CD4-positive, CD25-positive, alpha-beta regulatory T cell (primary cell): ENCODE results near the gene NOP9. TPM values are rescaled to one million over a fixed set of nuclear protein-coding genes. Genes with fewer than 3 reads are reported as not detected.

Source experiments
- ATAC-seq, 2 donors: fragments of 150-1000 bp; cut with Tn5 transposase; one replicate each; pipeline ENCODE4 v1.10.0; 2021; ENCODE audit warnings: low read depth in 2 of 2, moderate number of reproducible peaks in 2 of 2, moderate library complexity in 1 of 2
- DNase-seq, 3 donors: peaks; one replicate each; pipeline versions ENCODE4 v3.0.0 to v3.0.0-alpha.2; 2012 to 2022; ENCODE audit warnings: mixed read lengths in 1 of 3
- H3K27ac ChIP-seq: one replicate; pipeline ENCODE4 v1.7.0; 2013; ENCODE audit warnings: mild to moderate bottlenecking, low read length; ENCODE audit not compliant: insufficient read depth, poor library complexity, severe bottlenecking
- H3K27me3 ChIP-seq: one replicate; pipeline ENCODE4 v1.7.0; 2013; ENCODE audit warnings: low read length; ENCODE audit not compliant: control insufficient read depth, insufficient read depth
- H3K36me3 ChIP-seq: one replicate; pipeline ENCODE4 v1.7.0; 2013; ENCODE audit warnings: mild to moderate bottlenecking, low read length, moderate library complexity; ENCODE audit not compliant: control insufficient read depth, insufficient read depth
- H3K4me1 ChIP-seq: 2 replicates; pipeline ENCODE4 v1.7.0; 2013; ENCODE audit warnings: mild to moderate bottlenecking, low read length; ENCODE audit not compliant: insufficient read depth, control insufficient read depth, poor library complexity, severe bottlenecking
- H3K4me3 ChIP-seq: one replicate; pipeline ENCODE4 v1.7.0; 2013; ENCODE audit warnings: low read depth, mild to moderate bottlenecking, low read length, moderate library complexity
- H3K9me3 ChIP-seq, 2 experiments: 1 replicate in 1 of 2; 2 replicates in 1 of 2; pipeline ENCODE4 v1.7.0; 2013; ENCODE audit warnings: low read length in 2 of 2, mild to moderate bottlenecking in 1 of 2, moderate library complexity in 1 of 2; ENCODE audit not compliant: control insufficient read depth in 2 of 2
- H3K27ac Mint-ChIP-seq, 3 donors: one replicate each; pipeline ENCODE4 v1.8.0; 2020 to 2022; ENCODE audit warnings: mild to moderate bottlenecking in 3 of 3, mixed read lengths in 3 of 3, moderate library complexity in 2 of 3
- H3K27me3 Mint-ChIP-seq: one replicate; pipeline ENCODE4 v1.8.0; 2022; ENCODE audit warnings: mild to moderate bottlenecking, mixed read lengths
- H3K36me3 Mint-ChIP-seq: one replicate; pipeline ENCODE4 v1.8.0; 2020; ENCODE audit warnings: mixed read lengths
- H3K4me1 Mint-ChIP-seq, 4 donors: one replicate each; pipeline ENCODE4 v1.8.0; 2020 to 2022; ENCODE audit warnings: mixed read lengths in 4 of 4, mild to moderate bottlenecking in 1 of 4
- H3K4me3 Mint-ChIP-seq, 4 donors: one replicate each; pipeline ENCODE4 v1.8.0; 2020 to 2022; ENCODE audit warnings: mild to moderate bottlenecking in 4 of 4, mixed read lengths in 4 of 4, moderate library complexity in 3 of 4
- H3K9me3 Mint-ChIP-seq, 7 donors: one replicate each; pipeline ENCODE4 v1.8.0; 2020 to 2022; ENCODE audit warnings: mixed read lengths in 7 of 7, mild to moderate bottlenecking in 3 of 7, moderate library complexity in 2 of 7
- polyA plus RNA-seq, 4 donors: library from polyadenylated mRNA; unstranded; fragments of 300-500 nt; fragmentation: Illumina TruSeq; gene quantifications; one replicate each; pipeline ENCODE4 v1.2.3, GENCODE V29; 2021
- total RNA-seq: library from RNA; stranded (reverse); gene quantifications from one replicate; pipeline ENCODE4 v1.2.3, GENCODE V29; 2022

NOP9 gene
- total and polyA plus RNA-seq, 5 donors from 2014 or later, result 1.3 to 30.0 (median 2.1) TPM

- Mint-ChIP-seq H3K4me1 (peaks cover 22 to 55% (median 39%) of the 10 kb centered on the region in 4 donors), H3K36me3 (peaks cover 28% of the 10 kb centered on the region)
These were observed 2.3 kb upstream of the NOP9 start for GRCh38 chr14:24297190-24297964.

GRCh38 chr14:24298892-24299254 is 777 bp upstream of the NOP9 start:
- Mint-ChIP-seq H3K27ac (peak overlapping the region; percentile 76 to 99 (median 92)), H3K9me3 (no peaks in the 10 kb centered on the region), H3K4me3 (peak overlapping the region; percentile 89 to 97 (median 93)), H3K27me3 (no peaks in the 10 kb centered on the region), H3K4me1 (peaks cover 22 to 56% (median 40%) of the 10 kb centered on the region in 4 donors), H3K36me3 (peaks cover 24% of the 10 kb centered on the region)
- Histone ChIP-seq H3K9me3 (no peaks in the 10 kb centered on the region), H3K36me3 (peaks cover 41% of the 10 kb centered on the region), H3K27me3 (no peaks in the 10 kb centered on the region), H3K4me1 (peaks cover 31% of the 10 kb centered on the region), H3K27ac (peak overlapping the region; percentile 84), H3K4me3 (peak overlapping the region; percentile 68)
- ATAC-seq (peak in 1 of 2 donors; percentile 4), DNase-seq (no peak)

More at GRCh38 chr14:24297190-24297964, 2.3 kb upstream of the NOP9 start:
- Mint-ChIP-seq H3K27me3 (no peaks in the 10 kb centered on the region), H3K4me3 (peak overlapping the region; percentile 6 to 86 (median 50)), H3K9me3 (no peaks in the 10 kb centered on the region), H3K27ac (peak overlapping the region; percentile 78 to 93 (median 92))
- peak overlapping the region; percentile 0 for H3K4me3 ChIP-seq
- H3K27ac ChIP-seq, result peak overlapping the region; percentile 84
- H3K9me3 ChIP-seq, result no peaks in the 10 kb centered on the region
- ATAC-seq, result no peak
- DNase-seq, result peak in 1 of 3 donors; percentile 18
- H3K27me3 ChIP-seq, result no peaks in the 10 kb centered on the region
- H3K36me3 ChIP-seq, result peaks cover 32% of the 10 kb centered on the region
- H3K4me1 ChIP-seq, result peaks cover 31% of the 10 kb centered on the region

DNA sequence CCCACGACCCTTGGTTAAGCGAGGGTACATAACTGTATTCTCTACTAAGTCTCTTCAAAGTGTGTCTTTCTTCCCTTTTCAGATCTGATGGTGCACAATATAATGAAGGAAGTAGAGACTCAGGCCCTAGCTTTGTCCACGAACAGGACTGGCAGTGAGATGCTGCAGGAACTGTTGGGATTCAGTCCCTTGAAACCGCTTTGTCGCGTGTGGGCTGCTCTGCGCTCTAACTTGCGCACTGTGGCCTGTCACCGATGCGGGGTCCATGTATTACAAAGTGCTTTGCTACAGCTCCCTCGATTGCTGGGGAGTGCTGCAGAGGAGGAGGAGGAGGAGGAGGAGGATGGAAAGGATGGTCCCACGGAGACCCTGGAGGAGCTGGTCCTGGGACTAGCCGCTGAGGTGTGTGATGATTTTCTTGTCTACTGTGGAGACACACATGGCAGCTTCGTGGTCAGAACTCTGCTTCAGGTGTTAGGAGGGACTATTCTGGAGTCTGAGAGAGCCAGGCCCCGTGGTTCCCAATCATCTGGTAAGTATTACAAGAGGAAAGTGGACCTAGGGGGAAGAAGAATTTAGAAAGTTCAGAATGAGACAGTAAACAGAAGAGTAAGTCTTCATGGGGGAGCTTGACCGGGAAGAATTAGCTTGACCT is 803 bp downstream of the NOP9 start:
- Mint-ChIP-seq H3K27me3 (no peaks in the 10 kb centered on the region), H3K9me3 (no peaks in the 10 kb centered on the region), H3K4me3 (peak overlapping the region; percentile 89 to 97 (median 93)), H3K36me3 (peaks cover 28% of the 10 kb centered on the region), H3K4me1 (peaks cover 22 to 58% (median 42%) of the 10 kb centered on the region in 4 donors), H3K27ac (peak overlapping the region; percentile 38 to 99 (median 92))
- peaks cover 51% of the 10 kb centered on the region for H3K36me3 ChIP-seq
- H3K27ac ChIP-seq, result peak overlapping the region; percentile 84
- no peak for DNase-seq
- H3K9me3 ChIP-seq, result no peaks in the 10 kb centered on the region
- H3K27me3 ChIP-seq, result no peaks in the 10 kb centered on the region
- H3K4me1 ChIP-seq, result peaks cover 31% of the 10 kb centered on the region
- ATAC-seq, result no peak
- H3K4me3 ChIP-seq, result peak overlapping the region; percentile 86

GRCh38 chr14:24304019-24304387 is 4.4 kb downstream of the NOP9 start:
- no peak overlapping the region for H3K27ac Mint-ChIP-seq
- peak overlapping the region in 2 of 4 donors; percentile 29 to 36 for H3K4me3 Mint-ChIP-seq

DNA sequence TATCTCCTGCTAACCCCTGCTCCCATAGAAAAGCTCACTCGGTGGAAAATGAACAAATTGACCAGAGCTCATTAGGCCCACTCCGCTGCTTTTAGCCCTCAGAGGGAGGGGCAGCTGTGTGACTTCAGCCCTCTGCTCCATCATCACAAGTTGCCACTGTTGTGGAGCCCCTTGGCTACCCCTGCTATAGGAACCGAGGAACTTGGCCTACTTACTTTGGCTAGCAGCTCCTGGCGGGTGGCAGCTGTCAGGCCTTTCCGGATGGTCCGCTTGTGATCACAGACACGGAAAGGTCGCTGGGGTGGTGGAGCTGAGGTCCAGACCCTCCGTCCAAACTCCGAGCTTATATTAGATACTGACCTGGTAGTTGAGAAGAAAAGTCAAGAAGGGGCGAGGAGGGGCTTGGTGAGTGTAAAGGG is 7.5 kb downstream of the NOP9 start:
- peak overlapping the region in 2 of 3 donors; percentile 64 to 69 for H3K27ac Mint-ChIP-seq
- peaks cover 14 to 50% (median 25%) of the 10 kb centered on the region in 4 donors for H3K4me1 Mint-ChIP-seq
- H3K27me3 Mint-ChIP-seq, result no peaks in the 10 kb centered on the region
- Histone ChIP-seq H3K36me3 (peaks cover 51% of the 10 kb centered on the region), H3K4me1 (peaks cover 39% of the 10 kb centered on the region), H3K4me3 (no peak overlapping the region), H3K27me3 (no peaks in the 10 kb centered on the region), H3K9me3 (no peaks in the 10 kb centered on the region), H3K27ac (no peak overlapping the region)
- H3K9me3 Mint-ChIP-seq, result no peaks in the 10 kb centered on the region
- peaks cover 35% of the 10 kb centered on the region for H3K36me3 Mint-ChIP-seq
- H3K4me3 Mint-ChIP-seq, result peak overlapping the region in 1 of 4 donors; percentile 58
- ATAC-seq (no peak), DNase-seq (no peak)

More at GRCh38 chr14:24304019-24304387, 4.4 kb downstream of the NOP9 start:
- DNase-seq (no peak), ATAC-seq (no peak)
- Histone ChIP-seq H3K4me1 (peaks cover 26% of the 10 kb centered on the region), H3K27ac (no peak overlapping the region), H3K9me3 (no peaks in the 10 kb centered on the region), H3K4me3 (no peak overlapping the region), H3K27me3 (no peaks in the 10 kb centered on the region), H3K36me3 (peaks cover 59% of the 10 kb centered on the region)
- Mint-ChIP-seq H3K9me3 (no peaks in the 10 kb centered on the region), H3K27me3 (no peaks in the 10 kb centered on the region), H3K36me3 (peaks cover 37% of the 10 kb centered on the region), H3K4me1 (peaks cover 12 to 56% (median 30%) of the 10 kb centered on the region in 4 donors)

GRCh38 chr14:24307575-24308341 is 8.1 kb downstream of the NOP9 start, which contains the start of gene CIDEB:
CIDEB (minus strand) TSS chr14:24307977; CDS start chr14:24307858, 119 bp downstream.
- Histone ChIP-seq H3K4me3 (no peak within 1 kb of the TSS), H3K27me3 (no peaks in the 10 kb centered on the region), H3K4me1 (peaks cover 45% of the 10 kb centered on the region), H3K27ac (no peak within 1 kb of the TSS), H3K36me3 (peaks cover 45% of the 10 kb centered on the region), H3K9me3 (no peaks in the 10 kb centered on the region)
- Mint-ChIP-seq H3K4me1 (peaks cover 17 to 56% (median 29%) of the 10 kb centered on the region in 4 donors), H3K4me3 (peak within 1 kb of the TSS in 3 of 4 donors; percentile 43 to 73 (median 68)), H3K36me3 (peaks cover 33% of the 10 kb centered on the region), H3K9me3 (no peaks in the 10 kb centered on the region), H3K27ac (peak within 1 kb of the TSS; percentile 23 to 85 (median 65)), H3K27me3 (no peaks in the 10 kb centered on the region)
- no peak for ATAC-seq
- DNase-seq, result peak; percentile 47 to 59 (median 56)
